ENCODE results near the gene LCN10. TPM values are rescaled to one million over a fixed set of nuclear protein-coding genes. Genes with fewer than 3 reads are reported as not detected.

The LCN10 gene
- total RNA-seq, 1 donor from 2014 or later: not detected

DNA sequence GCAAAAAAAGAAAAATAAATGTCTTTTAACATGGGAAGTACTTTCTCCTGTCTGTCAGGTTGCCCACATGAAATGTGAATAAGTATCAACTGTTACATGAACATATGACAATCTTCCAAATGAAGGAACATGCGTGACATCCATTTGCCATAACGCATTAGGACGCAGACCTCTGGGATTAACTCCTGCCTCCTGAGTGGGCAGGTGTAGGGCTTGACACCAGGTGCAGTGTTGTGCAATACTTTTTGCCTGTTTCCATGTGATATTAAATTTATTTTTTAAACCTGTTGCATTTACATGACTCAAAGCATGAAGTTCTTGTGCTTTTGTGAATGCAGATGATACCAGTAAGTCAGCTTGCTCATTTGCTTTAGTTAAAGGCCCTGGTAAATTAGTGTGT, 39.7 kb upstream of the LCN10 start:
- no peaks in the 10 kb centered on the region for H3K36me3 ChIP-seq
- no peaks in the 10 kb centered on the region for H3K9me3 ChIP-seq (ENCODE audit: low read depth)
- no peak overlapping the region for H3K4me2 ChIP-seq
- H3F3A ChIP-seq (ENCODE audit: low read depth): no peaks in the 10 kb centered on the region
- no peaks in the 10 kb centered on the region for H3K36me3 Mint-ChIP-seq
- H2AFZ ChIP-seq (replicated peaks): no peak overlapping the region
- no peak for DNase-seq (ENCODE audit: low spot score)
- no peaks in the 10 kb centered on the region for H3K79me2 ChIP-seq (ENCODE audit: low read depth)
- no peak overlapping the region for H3K9ac ChIP-seq
- H3K27me3 Mint-ChIP-seq (ENCODE audit: insufficient read depth, low read depth): peaks cover 25% of the 10 kb centered on the region
- no peak overlapping the region for H3K4me3 ChIP-seq
- peaks cover 54% of the 10 kb centered on the region for H3K27me3 ChIP-seq
- peaks cover 12% of the 10 kb centered on the region for H3K9me3 Mint-ChIP-seq
- no peak overlapping the region for H3K27ac Mint-ChIP-seq
- H3K27ac ChIP-seq: no peak overlapping the region
- H4K20me1 ChIP-seq (ENCODE audit: low read depth): no peaks in the 10 kb centered on the region
- H3K4me1 ChIP-seq: no peaks in the 10 kb centered on the region
- TF ChIP-seq, protein P1, sequence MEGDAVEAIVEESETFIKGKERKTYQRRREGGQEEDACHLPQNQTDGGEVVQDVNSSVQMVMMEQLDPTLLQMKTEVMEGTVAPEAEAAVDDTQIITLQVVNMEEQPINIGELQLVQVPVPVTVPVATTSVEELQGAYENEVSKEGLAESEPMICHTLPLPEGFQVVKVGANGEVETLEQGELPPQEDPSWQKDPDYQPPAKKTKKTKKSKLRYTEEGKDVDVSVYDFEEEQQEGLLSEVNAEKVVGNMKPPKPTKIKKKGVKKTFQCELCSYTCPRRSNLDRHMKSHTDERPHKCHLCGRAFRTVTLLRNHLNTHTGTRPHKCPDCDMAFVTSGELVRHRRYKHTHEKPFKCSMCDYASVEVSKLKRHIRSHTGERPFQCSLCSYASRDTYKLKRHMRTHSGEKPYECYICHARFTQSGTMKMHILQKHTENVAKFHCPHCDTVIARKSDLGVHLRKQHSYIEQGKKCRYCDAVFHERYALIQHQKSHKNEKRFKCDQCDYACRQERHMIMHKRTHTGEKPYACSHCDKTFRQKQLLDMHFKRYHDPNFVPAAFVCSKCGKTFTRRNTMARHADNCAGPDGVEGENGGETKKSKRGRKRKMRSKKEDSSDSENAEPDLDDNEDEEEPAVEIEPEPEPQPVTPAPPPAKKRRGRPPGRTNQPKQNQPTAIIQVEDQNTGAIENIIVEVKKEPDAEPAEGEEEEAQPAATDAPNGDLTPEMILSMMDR (IDR thresholded peaks at IDR 0.05): no peak
- no peak for TF ChIP-seq EZH2 (IDR thresholded peaks at IDR 0.05)
- TF ChIP-seq EZH2phosphoT487 (IDR thresholded peaks at IDR 0.05): no peak
- no peak overlapping the region for H3K4me3 Mint-ChIP-seq
- peaks cover 15% of the 10 kb centered on the region for H3K4me1 Mint-ChIP-seq

DNA sequence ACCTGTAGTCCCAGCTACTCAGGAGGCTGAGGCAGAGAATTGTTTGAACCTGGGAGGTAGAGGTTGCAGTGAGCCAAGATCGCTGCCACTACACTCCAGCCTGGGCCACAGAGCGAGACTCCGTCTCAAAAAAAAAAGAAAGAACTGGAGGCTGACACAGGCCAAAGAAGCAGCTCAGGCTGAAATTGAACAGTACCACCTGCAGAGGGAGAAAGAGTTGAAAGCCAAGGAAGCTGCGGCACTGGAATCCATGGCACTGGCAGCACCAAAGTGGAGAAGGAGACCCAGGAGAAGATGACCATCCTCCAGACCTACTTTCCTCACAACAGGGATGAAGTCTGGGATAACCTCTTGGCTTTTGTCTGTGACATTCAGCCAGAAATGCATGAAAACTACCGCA, 37.1 kb upstream of the LCN10 start:
- Histone ChIP-seq H3F3A (ENCODE audit: low read depth) (no peaks in the 10 kb centered on the region), H2AFZ (replicated peaks) (no peak overlapping the region), H3K4me1 (no peaks in the 10 kb centered on the region), H3K4me2 (no peak overlapping the region), H4K20me1 (ENCODE audit: low read depth) (no peaks in the 10 kb centered on the region), H3K36me3 (no peaks in the 10 kb centered on the region), H3K4me3 (no peak overlapping the region), H3K9ac (no peak overlapping the region), H3K27ac (no peak overlapping the region), H3K27me3 (peaks cover 48% of the 10 kb centered on the region), H3K79me2 (ENCODE audit: low read depth) (no peaks in the 10 kb centered on the region), H3K9me3 (ENCODE audit: low read depth) (no peaks in the 10 kb centered on the region)
- Mint-ChIP-seq H3K9me3 (peaks cover 14% of the 10 kb centered on the region), H3K4me1 (peaks cover 12% of the 10 kb centered on the region), H3K4me3 (no peak overlapping the region), H3K36me3 (no peaks in the 10 kb centered on the region), H3K27me3 (ENCODE audit: insufficient read depth, low read depth) (peaks cover 30% of the 10 kb centered on the region), H3K27ac (no peak overlapping the region)
- no peak for DNase-seq (ENCODE audit: low spot score)
- TF ChIP-seq, protein P1 (IDR thresholded peaks at IDR 0.05): no peak
- TF ChIP-seq EZH2 (IDR thresholded peaks at IDR 0.05) (no peak), EZH2phosphoT487 (IDR thresholded peaks at IDR 0.05) (no peak)

DNA sequence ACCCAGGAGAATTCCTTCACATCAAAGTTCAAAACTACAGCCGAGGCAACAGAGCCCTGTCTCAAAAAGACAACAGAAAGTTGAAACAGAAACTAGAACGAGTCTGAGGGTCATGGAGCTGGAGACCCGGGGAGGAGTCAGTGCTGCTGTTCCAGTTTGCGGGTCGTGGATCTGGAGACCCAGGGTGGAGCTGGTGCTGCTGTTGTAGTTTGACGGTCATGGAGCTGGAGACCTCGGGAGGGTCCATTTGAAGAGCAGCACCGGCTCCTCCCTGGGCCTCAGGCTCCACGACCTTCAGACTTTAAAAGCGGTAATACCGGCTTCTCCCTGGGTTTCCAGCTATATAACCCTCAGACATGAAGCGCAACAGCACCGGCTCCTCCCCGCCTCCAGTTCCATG, 34.6 kb upstream of the LCN10 start:
- Mint-ChIP-seq H3K36me3 (no peaks in the 10 kb centered on the region), H3K9me3 (peaks cover 23% of the 10 kb centered on the region), H3K27me3 (ENCODE audit: insufficient read depth, low read depth) (peaks cover 30% of the 10 kb centered on the region), H3K27ac (no peak overlapping the region), H3K4me1 (peaks cover 11% of the 10 kb centered on the region), H3K4me3 (peak overlapping the region; percentile 36)
- Histone ChIP-seq H3K27me3 (peaks cover 44% of the 10 kb centered on the region), H3K4me1 (no peaks in the 10 kb centered on the region), H3F3A (ENCODE audit: low read depth) (no peaks in the 10 kb centered on the region), H3K9me3 (ENCODE audit: low read depth) (no peaks in the 10 kb centered on the region), H3K79me2 (ENCODE audit: low read depth) (no peaks in the 10 kb centered on the region), H3K36me3 (no peaks in the 10 kb centered on the region), H4K20me1 (ENCODE audit: low read depth) (no peaks in the 10 kb centered on the region), H3K9ac (no peak overlapping the region), H3K27ac (no peak overlapping the region), H2AFZ (replicated peaks) (no peak overlapping the region), H3K4me3 (no peak overlapping the region), H3K4me2 (no peak overlapping the region)
- TF ChIP-seq EZH2phosphoT487 (IDR thresholded peaks at IDR 0.05): no peak
- TF ChIP-seq, protein P1 (IDR thresholded peaks at IDR 0.05): no peak
- TF ChIP-seq EZH2 (IDR thresholded peaks at IDR 0.05): no peak
- no peak for DNase-seq (ENCODE audit: low spot score)
